GM18951 (cell line): ENCODE measurements around the gene ARMC9.
"Not testable (repeated sequence)": the region's sequence is repeated elsewhere in the genome, so short reads cannot be mapped to it uniquely, and the experiment has no call there.

Experiments used
- POLR2A ChIP-seq: IDR thresholded peaks from 4 replicates; pipeline ENCODE4 v1.6.1; 2011; ENCODE audit warnings: mild to moderate bottlenecking; ENCODE audit not compliant: insufficient read length, insufficient read depth; ENCODE audit errors: extremely low read depth
- in situ Hi-C: fragments of 300-500 bp; cut with MboI; formaldehyde crosslinking; loops from one replicate; pipeline ENCODE4 v1.12.0; 2022; ENCODE audit warnings: low sequenced_read_pairs, mixed read lengths, inconsistent platforms; ENCODE audit not compliant: unreplicated experiment

ARMC9 gene

GRCh38 chr2:231362555-231363184, 164.2 kb downstream of the ARMC9 start:
- TF ChIP-seq POLR2A: no peak
- in situ Hi-C loops: no loop called here

- in situ Hi-C loops: no loop called here
- TF ChIP-seq POLR2A: no peak
These were observed 165.6 kb downstream of the ARMC9 start for GRCh38 chr2:231364061-231364460.

- in situ Hi-C loops: no loop called here
- no peak for TF ChIP-seq POLR2A
These were observed 166.8 kb downstream of the ARMC9 start for GRCh38 chr2:231364961-231365810.

- TF ChIP-seq POLR2A: no peak
- in situ Hi-C loops: no loop called here
These were observed 168.7 kb downstream of the ARMC9 start for GRCh38 chr2:231367178-231367577.

GRCh38 chr2:231369580-231370428, 171.4 kb downstream of the ARMC9 start:
- no peak for TF ChIP-seq POLR2A

GRCh38 chr2:231370429-231370748, 172.0 kb downstream of the ARMC9 start:
- TF ChIP-seq POLR2A: no peak
- in situ Hi-C loops: no loop called here

More at GRCh38 chr2:231369580-231370428, 171.4 kb downstream of the ARMC9 start:
- in situ Hi-C loops: no loop called here

- TF ChIP-seq POLR2A: no peak
- in situ Hi-C loops: no loop called here
These were observed 172.5 kb downstream of the ARMC9 start for GRCh38 chr2:231370749-231371429.

- TF ChIP-seq POLR2A: no peak
- in situ Hi-C loops: no loop called here
These were observed 173.1 kb downstream of the ARMC9 start for GRCh38 chr2:231371430-231372054.

- TF ChIP-seq POLR2A: no peak
- in situ Hi-C loops: no loop called here
These were observed 173.9 kb downstream of the ARMC9 start for GRCh38 chr2:231372326-231372725.

- no peak for TF ChIP-seq POLR2A
- in situ Hi-C loops: no loop called here
These were observed 174.8 kb downstream of the ARMC9 start for GRCh38 chr2:231373184-231373583.

GRCh38 chr2:231373786-231374349, 175.4 kb downstream of the ARMC9 start:
- no peak for TF ChIP-seq POLR2A
- in situ Hi-C loops: no loop called here

GRCh38 chr2:231374771-231375170, 176.3 kb downstream of the ARMC9 start:
- in situ Hi-C loops: no loop called here
- no peak for TF ChIP-seq POLR2A

GRCh38 chr2:231375994-231376615, 177.7 kb downstream of the ARMC9 start:
- in situ Hi-C loops: not testable (repeated sequence)
